MCF 10A (cell line): ENCODE measurements around the gene FGF11. TPM values are rescaled to one million over a fixed set of nuclear protein-coding genes. Genes with fewer than 3 reads are reported as not detected.
A peak's percentile ranks its signal among the peaks of the same experiment; 100 is the strongest.

Experiments used
- BruUV-seq: library from RNA; stranded (reverse); fragments of 400-500 nt; replicated peaks from 2 replicates; lab custom pipeline; 2021; lab: Mats Ljungman, UMichigan
- CTCF ChIA-PET: fragments of 300-600 bp; sonication (Branson Sonifier 250); formaldehyde crosslinking; extraction: SDS; loops from one replicate; lab custom pipeline; 2021; ENCODE audit warnings: antibody characterized with exemption, inconsistent platforms; lab: Yijun Ruan, JAX
- POLR2A ChIA-PET: fragments of 300-600, 350-650 bp; sonication (Branson Sonifier 250); formaldehyde crosslinking; extraction: SDS; loops from one replicate; lab custom pipeline; 2020; ENCODE audit warnings: antibody characterized with exemption, inconsistent platforms; lab: Yijun Ruan, JAX
- DNase-seq: peaks from one replicate; pipeline ENCODE4 v3.0.0-alpha.2; 2018; ENCODE audit not compliant: unreplicated experiment
- H3K27ac Mint-ChIP-seq: one replicate; pipeline ENCODE4 v1.8.0; 2022; ENCODE audit warnings: mild to moderate bottlenecking, low read depth, mixed read lengths; ENCODE audit not compliant: unreplicated experiment
- H3K27me3 Mint-ChIP-seq: one replicate; pipeline ENCODE4 v1.8.0; 2022; ENCODE audit warnings: mixed read lengths; ENCODE audit not compliant: insufficient read depth, unreplicated experiment
- H3K36me3 Mint-ChIP-seq: one replicate; pipeline ENCODE4 v1.8.0; 2022; ENCODE audit warnings: mild to moderate bottlenecking, moderate library complexity, mixed read lengths; ENCODE audit not compliant: insufficient read depth, unreplicated experiment
- H3K4me1 Mint-ChIP-seq: one replicate; pipeline ENCODE4 v1.8.0; 2022; ENCODE audit warnings: mixed read lengths; ENCODE audit not compliant: insufficient read depth, unreplicated experiment
- H3K4me3 Mint-ChIP-seq: one replicate; pipeline ENCODE4 v1.8.0; 2022; ENCODE audit warnings: mild to moderate bottlenecking, moderate library complexity, mixed read lengths; ENCODE audit not compliant: unreplicated experiment
- H3K9me3 Mint-ChIP-seq: one replicate; pipeline ENCODE4 v1.8.0; 2022; ENCODE audit warnings: mixed read lengths; ENCODE audit not compliant: unreplicated experiment
- intact Hi-C: fragments of 100-400 bp; cut with micrococcal nuclease; formaldehyde crosslinking; loops from 2 replicates; pipeline ENCODE4 v1.14.1; 2022
- total RNA-seq: library from RNA; stranded (reverse); gene quantifications from 2 replicates; pipeline ENCODE4 v1.2.3, GENCODE V29; 2022
- TF ChIP-seq, protein P1 (sequence below): fragments of 200-600 bp; IDR thresholded peaks from one replicate; pipeline ENCODE4 v1.8.0; 2022; ENCODE audit warnings: antibody characterized with exemption, mild to moderate bottlenecking; ENCODE audit not compliant: unreplicated experiment

The FGF11 gene
- total RNA-seq, 1 experiment from 2014 or later = 0.84 TPM

DNA sequence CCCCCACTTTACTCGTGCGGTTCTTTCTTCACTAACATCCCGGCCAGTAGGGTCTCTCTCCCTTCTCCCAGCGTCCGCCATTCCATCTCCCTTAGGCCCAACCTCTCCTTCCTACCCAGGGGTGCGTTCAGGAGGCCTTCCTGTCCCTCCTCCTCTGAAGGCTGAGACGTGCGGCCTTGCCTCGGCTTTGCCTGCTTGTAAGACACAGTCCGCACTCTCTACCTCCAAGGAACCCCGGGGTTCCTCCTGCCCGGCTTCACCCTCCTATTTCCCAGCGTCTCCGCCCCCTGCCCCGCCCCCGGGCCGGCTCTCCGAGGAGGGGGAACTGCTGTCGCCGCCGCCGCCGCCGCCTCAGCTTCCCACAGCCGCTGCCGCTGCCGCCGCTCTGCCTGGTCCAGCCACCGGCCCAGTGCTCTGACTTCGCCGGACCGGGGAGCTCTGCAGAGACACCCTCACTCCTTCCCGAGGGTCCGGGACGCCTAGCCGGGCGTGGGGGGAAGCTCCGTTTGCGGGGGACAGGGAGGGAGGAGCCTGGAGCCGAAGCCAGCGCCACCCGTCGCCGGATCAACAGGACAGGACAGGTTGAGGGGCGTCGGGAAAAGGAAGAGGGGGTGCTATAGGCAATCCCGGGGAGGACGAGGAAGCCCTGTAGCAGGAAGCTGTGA is 1.2 kb upstream of the FGF11 start:
- H3K9me3 Mint-ChIP-seq = no peaks in the 10 kb centered on the region
- CTCF ChIA-PET = interaction anchor here (0.7 to 3.8 kb wide), 7 partner anchors 16 to 151 kb away, joined by 3 to 57 read pairs (median 12); partner anchors contain the start of genes KCTD11, SENP3, TMEM256 and TMEM95
- peaks cover 12% of the 10 kb centered on the region for H3K4me1 Mint-ChIP-seq
- TF ChIP-seq, protein P1, sequence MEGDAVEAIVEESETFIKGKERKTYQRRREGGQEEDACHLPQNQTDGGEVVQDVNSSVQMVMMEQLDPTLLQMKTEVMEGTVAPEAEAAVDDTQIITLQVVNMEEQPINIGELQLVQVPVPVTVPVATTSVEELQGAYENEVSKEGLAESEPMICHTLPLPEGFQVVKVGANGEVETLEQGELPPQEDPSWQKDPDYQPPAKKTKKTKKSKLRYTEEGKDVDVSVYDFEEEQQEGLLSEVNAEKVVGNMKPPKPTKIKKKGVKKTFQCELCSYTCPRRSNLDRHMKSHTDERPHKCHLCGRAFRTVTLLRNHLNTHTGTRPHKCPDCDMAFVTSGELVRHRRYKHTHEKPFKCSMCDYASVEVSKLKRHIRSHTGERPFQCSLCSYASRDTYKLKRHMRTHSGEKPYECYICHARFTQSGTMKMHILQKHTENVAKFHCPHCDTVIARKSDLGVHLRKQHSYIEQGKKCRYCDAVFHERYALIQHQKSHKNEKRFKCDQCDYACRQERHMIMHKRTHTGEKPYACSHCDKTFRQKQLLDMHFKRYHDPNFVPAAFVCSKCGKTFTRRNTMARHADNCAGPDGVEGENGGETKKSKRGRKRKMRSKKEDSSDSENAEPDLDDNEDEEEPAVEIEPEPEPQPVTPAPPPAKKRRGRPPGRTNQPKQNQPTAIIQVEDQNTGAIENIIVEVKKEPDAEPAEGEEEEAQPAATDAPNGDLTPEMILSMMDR = no peak
- no TSS peak for BruUV-seq
- DNase-seq = no peak
- no peak overlapping the region for H3K27ac Mint-ChIP-seq
- intact Hi-C loops = loop anchor here (1.0 to 10.0 kb wide), 4 partner anchors 13 to 391 kb away; partner anchors contain the start of genes SENP3, TP53 and WRAP53
- POLR2A ChIA-PET = interaction anchor here (3.3 to 8.9 kb wide), 4 partner anchors 14 to 47 kb away, joined by 13 to 115 read pairs (median 57); partner anchors contain the start of genes POLR2A and ZBTB4
- H3K4me3 Mint-ChIP-seq = peak overlapping the region; percentile 36
- H3K27me3 Mint-ChIP-seq = no peaks in the 10 kb centered on the region
- no peaks in the 10 kb centered on the region for H3K36me3 Mint-ChIP-seq

DNA sequence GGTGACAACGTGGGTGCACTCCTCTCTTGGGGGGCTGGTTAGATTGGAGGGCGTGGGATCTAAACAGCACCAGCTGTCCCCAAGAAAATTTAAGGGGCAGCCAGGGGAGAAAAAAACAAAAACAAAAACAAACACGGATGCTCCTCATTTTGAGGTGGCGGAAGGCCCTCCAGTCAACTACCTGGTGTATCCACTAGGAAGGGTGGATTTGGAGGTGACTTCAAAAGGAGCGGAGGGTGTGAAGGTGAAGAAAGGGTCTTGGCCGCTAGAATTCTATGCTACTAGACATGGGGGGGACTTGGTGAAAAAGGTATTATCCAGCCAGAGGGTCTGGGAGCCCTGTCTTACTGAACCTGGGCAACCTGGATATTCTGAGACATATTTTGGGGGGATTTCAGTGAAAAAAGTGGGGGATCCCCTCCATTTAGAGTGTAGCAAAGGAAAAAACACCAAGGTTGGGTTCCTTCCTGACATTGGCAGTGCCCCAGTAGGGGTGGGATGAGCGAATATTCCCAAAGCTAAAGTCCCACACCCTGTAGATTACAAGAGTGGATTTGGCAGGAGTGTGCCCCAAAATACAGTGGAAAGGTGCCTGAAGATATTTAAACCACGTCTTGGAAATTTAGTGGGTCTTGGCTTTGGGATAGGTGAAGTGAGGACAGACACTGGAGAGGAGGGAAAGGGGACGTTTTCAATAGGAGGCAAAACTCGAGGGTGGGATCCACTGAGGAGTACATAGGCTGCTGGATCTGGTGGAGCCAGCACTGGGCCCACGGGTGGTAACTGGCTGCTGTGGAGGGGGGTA is 454 bp upstream of the FGF11 start:
- BruUV-seq = no TSS peak
- CTCF ChIA-PET = interaction anchor here (0.5 to 3.7 kb wide), 5 partner anchors 15 to 771 kb away, joined by 3 to 34 read pairs (median 3); partner anchors contain the start of gene SENP3
- TF ChIP-seq, protein P1 = no peak
- no peak for DNase-seq
- Mint-ChIP-seq H3K27me3 (no peaks in the 10 kb centered on the region), H3K36me3 (no peaks in the 10 kb centered on the region), H3K27ac (no peak overlapping the region), H3K4me3 (peak overlapping the region; percentile 51), H3K4me1 (peaks cover 18% of the 10 kb centered on the region), H3K9me3 (no peaks in the 10 kb centered on the region)
- POLR2A ChIA-PET = interaction anchor here (0.6 to 8.9 kb wide), 3 partner anchors 39 to 60 kb away, joined by 3 to 115 read pairs (median 90); partner anchors contain the start of genes POLR2A and ZBTB4
- intact Hi-C loops = loop anchor here (5.0 to 10.0 kb wide), 2 partner anchors 246 to 392 kb away; partner anchors contain the start of genes TP53 and WRAP53

DNA sequence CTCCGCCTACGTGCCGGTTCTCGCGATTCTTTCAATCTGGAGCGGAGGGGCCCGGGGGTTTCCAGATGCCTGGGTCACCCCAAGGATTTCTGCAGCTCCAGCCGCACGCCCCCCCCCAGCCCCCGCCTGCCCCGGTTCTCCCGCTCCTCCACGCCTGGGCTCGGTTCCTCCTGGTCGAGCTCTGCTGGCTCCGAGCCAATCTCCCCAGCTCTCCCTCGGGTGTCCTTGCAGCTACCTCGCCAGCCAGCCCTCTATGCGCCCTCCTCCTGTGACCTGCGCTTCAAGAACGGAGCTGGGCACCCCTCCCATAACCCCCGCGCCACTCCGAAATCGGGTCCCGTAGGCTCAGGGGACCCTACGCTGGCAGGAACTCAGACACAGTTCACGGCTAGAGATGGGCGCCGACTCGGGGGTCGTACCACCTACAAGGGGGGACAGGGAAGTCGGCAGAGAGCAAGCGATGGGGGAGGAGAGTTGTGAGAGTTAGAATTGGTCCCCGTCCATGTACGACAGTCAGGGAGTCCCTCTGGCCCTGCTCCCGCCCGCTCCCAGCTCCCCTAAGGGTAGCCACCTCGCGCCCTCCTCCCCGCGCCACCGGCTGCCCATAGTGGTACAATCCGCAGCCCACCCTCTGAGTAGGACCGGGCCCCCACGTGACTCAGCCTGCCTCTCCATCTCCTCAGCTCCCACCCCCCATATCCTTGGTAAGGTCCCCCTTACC is 961 bp downstream of the FGF11 start:
- TF ChIP-seq, protein P1 = no peak
- no peaks in the 10 kb centered on the region for H3K9me3 Mint-ChIP-seq
- H3K36me3 Mint-ChIP-seq = peaks cover 4% of the 10 kb centered on the region
- POLR2A ChIA-PET = interaction anchor here (0.7 to 8.9 kb wide), 8 partner anchors 11 to 120 kb away, joined by 3 to 115 read pairs (median 6); partner anchors contain the start of genes POLR2A, TMEM256 and ZBTB4
- CTCF ChIA-PET = interaction anchor here (2.3 kb wide), 1 partner anchor 120 kb away, joined by 14 read pairs; the partner anchor contains the start of gene TNFSF13
- intact Hi-C loops = no loop called here
- no TSS peak for BruUV-seq
- DNase-seq = no peak
- no peak overlapping the region for H3K27ac Mint-ChIP-seq
- H3K27me3 Mint-ChIP-seq = no peaks in the 10 kb centered on the region
- H3K4me1 Mint-ChIP-seq = peaks cover 23% of the 10 kb centered on the region
- H3K4me3 Mint-ChIP-seq = peak overlapping the region; percentile 38
